Activated CD4-positive, alpha-beta T cell treated with anti-CD3 and anti-CD28 coated beads for 36 hours (primary cell): ENCODE data around the gene RAB36. TPM values are rescaled to one million over a fixed set of nuclear protein-coding genes. Genes with fewer than 3 reads are reported as not detected.

ENCODE experiments used
- total RNA-seq, 2 experiments: library from RNA; stranded (reverse); gene quantifications; one replicate each; pipeline ENCODE4 v1.2.3, GENCODE V29; 2021

Gene RAB36
- total RNA-seq, 2 experiments from 2014 or later, result 0.35 to 0.50 TPM

Other genes starting within 250 kb of the RAB36 start
- gene GNAZ, start 75.0 kb upstream of the RAB36 start, total RNA-seq, result 1 to 10 TPM; 1.1 to 1.5 TPM
- gene RSPH14, start 3.5 kb upstream of the RAB36 start, total RNA-seq, result under 1 TPM; 0.30 to 0.46 TPM
- gene BCR, start 35.0 kb downstream of the RAB36 start, total RNA-seq, result 10 to 100 TPM; 45.5 to 58.0 TPM